ENCODE measurements around the gene CPAMD8.

The CPAMD8 gene

GRCh38 chr19:17026706-17027534 is at the start of gene CPAMD8:
TSS of gene CPAMD8 (minus strand) at chr19:17026810. CDS start at chr19:17026642, 168 bp downstream.
- no peak for DNase-seq

- peak; percentile 57 for DNase-seq
Observed at GRCh38 chr19:17075864-17076542, 49.4 kb upstream of the CPAMD8 start.

GRCh38 chr19:17075035-17075863 is 48.6 kb upstream of the CPAMD8 start, which contains the start of the genes HAUS8 and MYO9B:
TSS of gene HAUS8 (minus strand) at chr19:17075452. CDS start at chr19:17075422, 30 bp downstream.
TSS of gene MYO9B (plus strand) at chr19:17075777. CDS start at chr19:17101718, 25,941 bp downstream.
- peak; percentile 100 for DNase-seq

GRCh38 chr19:17074634-17075034 is 48.0 kb upstream of the CPAMD8 start:
- no peak for DNase-seq

GRCh38 chr19:17073869-17074633 is 47.4 kb upstream of the CPAMD8 start:
- peak; percentile 8 for DNase-seq

- DNase-seq = no peak
Observed at GRCh38 chr19:17070912-17071311, 44.3 kb upstream of the CPAMD8 start.

GRCh38 chr19:17070421-17070820 is 43.8 kb upstream of the CPAMD8 start:
- no peak for DNase-seq

- no peak for DNase-seq
Observed at GRCh38 chr19:17069193-17069592, 42.6 kb upstream of the CPAMD8 start.

- no peak for DNase-seq
Observed at GRCh38 chr19:17063428-17063827, 36.8 kb upstream of the CPAMD8 start.

GRCh38 chr19:17061691-17062090 is 35.1 kb upstream of the CPAMD8 start:
- DNase-seq = no peak

GRCh38 chr19:17061205-17061604 is 34.6 kb upstream of the CPAMD8 start:
- no peak for DNase-seq

- DNase-seq = no peak
Observed at GRCh38 chr19:17060802-17061201, 34.2 kb upstream of the CPAMD8 start.

- DNase-seq = no peak
Observed at GRCh38 chr19:17058236-17058635, 31.6 kb upstream of the CPAMD8 start.

GRCh38 chr19:17055636-17056035 is 29.0 kb upstream of the CPAMD8 start:
- DNase-seq = no peak

- DNase-seq = no peak
Observed at GRCh38 chr19:17054746-17055145, 28.1 kb upstream of the CPAMD8 start.

- peak; percentile 11 for DNase-seq
Observed at GRCh38 chr19:17052439-17052838, 25.8 kb upstream of the CPAMD8 start.

- DNase-seq = no peak
Observed at GRCh38 chr19:17049711-17050280, 23.2 kb upstream of the CPAMD8 start.

- no peak for DNase-seq
Observed at GRCh38 chr19:17048885-17049453, 22.4 kb upstream of the CPAMD8 start.

GRCh38 chr19:17045907-17046502 is 19.4 kb upstream of the CPAMD8 start:
- DNase-seq = no peak

- no peak for DNase-seq
Observed at GRCh38 chr19:17043744-17044143, 17.1 kb upstream of the CPAMD8 start.

GRCh38 chr19:17041976-17042375 is 15.4 kb upstream of the CPAMD8 start:
- no peak for DNase-seq

All from activated naive CD4-positive, alpha-beta T cell treated with Interleukin-2 at 50 U/mL for 16 hours (primary cell).